GM18951 (cell line): ENCODE measurements around the gene SLC6A17.

Experiments
- POLR2A ChIP-seq: IDR thresholded peaks from 4 replicates; pipeline ENCODE4 v1.6.1; 2011; ENCODE audit warnings: mild to moderate bottlenecking; ENCODE audit not compliant: insufficient read length, insufficient read depth; ENCODE audit errors: extremely low read depth
- in situ Hi-C: fragments of 300-500 bp; cut with MboI; formaldehyde crosslinking; loops from one replicate; pipeline ENCODE4 v1.12.0; 2022; ENCODE audit warnings: low sequenced_read_pairs, mixed read lengths, inconsistent platforms; ENCODE audit not compliant: unreplicated experiment

SLC6A17 gene

GRCh38 chr1:110216844-110217444, 66.7 kb downstream of the SLC6A17 start:
- in situ Hi-C loops: no loop called here
- no peak for TF ChIP-seq POLR2A

DNA sequence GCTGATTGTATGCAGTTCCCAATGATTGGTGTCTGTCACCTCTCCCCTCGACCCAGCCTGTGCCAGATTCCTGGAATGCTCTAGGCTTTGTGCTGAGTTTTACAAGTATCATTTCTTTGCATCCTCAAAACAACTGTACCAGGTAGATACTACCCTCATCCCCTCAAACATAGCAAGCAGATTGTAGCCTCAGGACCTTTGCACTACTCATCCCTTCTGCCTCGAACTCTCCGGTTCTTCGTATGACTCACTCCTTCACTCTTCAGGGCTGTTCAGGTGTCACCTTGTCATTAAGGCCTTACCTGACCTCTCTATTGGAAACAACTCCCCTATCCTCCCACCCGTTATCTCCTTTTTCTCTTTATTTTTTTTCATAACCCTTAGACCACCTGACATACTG, 67.8 kb downstream of the SLC6A17 start:
- in situ Hi-C loops: no loop called here
- no peak for TF ChIP-seq POLR2A

GRCh38 chr1:110218739-110219138, 68.4 kb downstream of the SLC6A17 start:
- in situ Hi-C loops: no loop called here
- TF ChIP-seq POLR2A: no peak

- TF ChIP-seq POLR2A: no peak
- in situ Hi-C loops: no loop called here
These were observed 70.0 kb downstream of the SLC6A17 start for GRCh38 chr1:110220324-110220723.

GRCh38 chr1:110221119-110221518, 70.8 kb downstream of the SLC6A17 start:
- in situ Hi-C loops: no loop called here
- TF ChIP-seq POLR2A: no peak

DNA sequence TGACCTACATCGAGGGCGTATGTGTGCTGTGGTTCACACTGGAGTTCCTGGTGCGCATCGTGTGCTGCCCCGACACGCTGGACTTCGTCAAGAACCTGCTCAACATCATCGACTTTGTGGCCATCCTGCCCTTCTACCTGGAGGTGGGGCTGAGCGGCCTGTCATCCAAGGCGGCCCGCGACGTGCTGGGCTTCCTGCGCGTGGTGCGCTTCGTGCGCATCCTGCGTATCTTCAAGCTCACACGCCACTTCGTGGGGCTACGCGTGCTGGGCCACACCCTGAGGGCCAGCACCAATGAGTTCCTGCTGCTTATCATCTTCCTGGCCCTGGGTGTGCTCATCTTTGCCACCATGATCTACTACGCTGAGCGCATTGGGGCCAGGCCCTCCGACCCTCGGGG, 72.8 kb downstream of the SLC6A17 start:
- TF ChIP-seq POLR2A: no peak
- in situ Hi-C loops: no loop called here

- in situ Hi-C loops: no loop called here
- no peak for TF ChIP-seq POLR2A
These were observed 73.3 kb downstream of the SLC6A17 start for GRCh38 chr1:110223581-110223980.

DNA sequence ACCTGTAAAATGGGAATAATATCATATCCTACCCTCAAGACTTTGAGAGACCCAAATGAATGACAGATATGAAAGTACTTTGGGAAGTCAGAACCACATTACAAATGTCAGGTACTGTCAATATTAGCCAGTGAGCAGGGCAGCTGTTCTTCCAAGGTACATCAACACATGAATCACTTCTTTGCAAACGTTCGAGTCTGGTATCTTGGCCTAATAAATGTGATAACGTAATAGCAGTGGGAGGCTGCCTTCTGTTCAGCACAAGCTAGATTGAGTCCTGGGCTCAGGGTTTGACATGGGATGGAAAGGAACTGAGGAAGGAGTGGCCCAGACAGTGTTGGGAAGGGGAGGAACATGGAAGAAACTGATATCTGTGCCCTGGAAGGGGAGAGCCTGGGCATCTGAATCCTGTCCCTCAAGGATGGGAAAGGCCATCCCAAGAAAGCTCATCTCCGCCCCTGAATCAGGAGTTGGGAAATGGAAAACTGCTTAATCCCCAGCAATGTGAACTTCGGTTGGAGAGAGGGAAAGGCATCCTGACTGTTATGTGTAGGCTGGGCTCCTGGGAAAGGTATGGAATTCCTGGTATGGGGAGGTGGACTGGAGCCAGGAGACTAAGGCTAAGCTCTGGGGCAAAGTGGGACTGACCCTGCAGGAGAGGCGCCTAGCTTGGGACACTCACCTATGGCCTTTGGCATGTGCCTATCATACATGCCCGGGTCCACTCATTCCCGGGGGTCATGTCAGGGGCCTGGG, 74.1 kb downstream of the SLC6A17 start:
- TF ChIP-seq POLR2A: no peak
- in situ Hi-C loops: no loop called here

DNA sequence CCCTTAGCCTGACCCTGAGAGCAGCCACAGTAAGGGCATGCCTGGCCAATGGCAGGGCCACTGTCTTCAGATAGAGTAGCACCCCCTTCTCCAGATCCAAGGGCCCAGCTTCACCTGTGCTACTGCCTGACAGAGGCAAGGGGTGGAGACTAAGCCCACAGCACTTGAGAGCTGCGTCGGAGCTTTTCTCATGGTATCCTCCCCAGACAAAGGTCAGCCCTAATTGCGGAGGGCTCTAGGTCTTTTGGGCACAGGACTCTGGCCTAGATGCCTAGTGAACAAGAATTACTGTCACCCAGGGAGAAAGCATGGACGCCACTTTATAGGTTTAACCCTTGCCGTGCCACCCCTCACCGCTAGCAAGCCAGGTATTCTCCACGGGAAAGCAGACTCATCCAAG, 74.9 kb downstream of the SLC6A17 start:
- no peak for TF ChIP-seq POLR2A
- in situ Hi-C loops: no loop called here

DNA sequence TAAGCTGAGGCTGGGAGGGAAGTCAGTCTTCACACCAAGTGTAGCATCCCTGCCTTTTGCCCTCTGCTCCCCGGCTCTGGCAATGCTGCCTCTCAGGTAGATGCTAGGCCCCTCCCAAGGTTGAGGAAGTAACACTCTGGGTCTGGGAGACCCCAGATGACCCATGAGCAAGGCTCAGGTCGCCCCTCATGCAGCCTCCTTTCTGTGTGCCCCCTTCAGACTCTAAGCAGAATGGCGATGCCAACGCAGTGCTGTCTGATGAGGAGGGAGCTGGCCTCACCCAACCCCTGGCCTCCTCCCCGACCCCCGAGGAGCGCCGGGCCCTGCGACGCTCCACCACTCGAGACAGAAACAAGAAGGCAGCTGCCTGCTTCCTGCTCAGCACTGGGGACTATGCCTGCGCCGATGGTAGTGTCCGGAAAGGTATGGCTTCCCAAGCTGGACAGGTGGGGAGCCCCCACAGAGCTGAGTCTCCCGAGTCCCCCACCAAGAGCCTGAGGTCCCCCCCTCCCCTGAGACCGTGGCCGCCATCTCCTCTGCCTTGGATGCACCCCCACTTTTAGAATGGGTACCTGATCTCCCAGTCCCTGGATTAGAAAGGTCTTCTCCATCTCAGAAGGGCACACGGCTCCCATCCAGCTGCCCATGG, 75.6 kb downstream of the SLC6A17 start:
- no peak for TF ChIP-seq POLR2A
- in situ Hi-C loops: no loop called here

GRCh38 chr1:110227774-110228173, 77.5 kb downstream of the SLC6A17 start:
- no peak for TF ChIP-seq POLR2A
- in situ Hi-C loops: no loop called here

- in situ Hi-C loops: no loop called here
- TF ChIP-seq POLR2A: no peak
These were observed 78.1 kb downstream of the SLC6A17 start for GRCh38 chr1:110228381-110228780.

DNA sequence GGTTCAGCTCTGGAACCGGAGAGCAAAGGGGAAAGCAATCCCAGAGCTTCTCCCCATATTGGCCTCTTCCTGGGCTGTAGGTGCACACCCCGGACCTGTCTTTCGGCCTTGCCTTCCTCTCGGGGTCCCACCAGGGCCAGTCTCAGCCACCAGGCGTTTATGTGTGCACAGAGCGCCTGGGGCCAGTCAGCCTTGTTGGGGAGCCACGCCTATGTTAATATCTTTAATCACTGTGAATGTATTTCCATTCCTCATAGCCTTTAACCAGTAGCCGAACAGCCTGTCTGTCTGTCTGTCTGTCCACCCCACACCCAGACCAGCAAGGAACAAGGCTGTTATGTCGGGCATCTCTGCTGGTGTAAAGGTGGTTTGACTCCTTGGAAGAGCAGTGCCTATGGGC, 78.6 kb downstream of the SLC6A17 start:
- in situ Hi-C loops: no loop called here
- TF ChIP-seq POLR2A: no peak

DNA sequence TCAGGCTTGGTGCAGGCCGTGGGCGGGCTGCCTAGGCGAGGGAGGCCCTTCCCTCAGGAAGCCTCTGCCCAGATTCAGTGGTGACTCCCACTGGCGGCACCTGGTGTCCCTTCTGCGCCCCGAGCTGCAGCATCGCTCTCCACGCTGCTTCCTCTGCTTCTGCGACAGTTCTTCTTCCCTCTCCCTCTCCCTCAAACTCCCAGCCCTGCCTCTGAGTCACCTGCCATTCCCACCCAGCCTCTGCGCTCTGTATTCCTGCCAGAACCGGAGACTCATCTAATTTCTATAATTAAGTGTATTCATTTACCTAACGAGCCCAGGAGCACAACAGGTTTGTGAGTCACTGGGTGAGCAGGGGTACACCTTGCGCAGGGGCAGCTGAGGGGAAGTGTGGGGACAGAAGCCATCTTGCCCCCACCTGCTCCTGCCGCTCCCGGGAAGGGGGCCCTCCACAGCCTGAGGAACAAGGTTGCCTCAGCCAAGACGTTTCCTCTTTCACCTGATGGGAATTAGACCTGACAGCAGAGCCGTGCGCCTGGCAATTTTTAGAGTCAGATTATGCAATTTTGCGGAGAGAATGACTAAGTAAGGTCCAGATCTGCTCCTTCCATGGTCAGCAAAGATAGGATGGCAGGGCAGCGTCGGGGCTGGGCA, 79.2 kb downstream of the SLC6A17 start:
- in situ Hi-C loops: no loop called here
- no peak for TF ChIP-seq POLR2A
